GM23338 (cell line): ENCODE data around the gene ZNF33B.

ENCODE experiments used
- CTCF ChIP-seq, 2 experiments: fragments of 200-600 bp in 1 of 2; sonication (generic) in 1 of 2; conservative IDR thresholded peaks; 2 replicates each; pipeline versions ENCODE4 v1.5.1 to v1.6.1; 2016 to 2017; ENCODE audit warnings: antibody characterized with exemption in 2 of 2, low read depth in 2 of 2, mild to moderate bottlenecking in 2 of 2, moderate library complexity in 1 of 2
- POLR2AphosphoS5 ChIP-seq: IDR thresholded peaks from 2 replicates; pipeline ENCODE4 v1.6.1; 2016; ENCODE audit warnings: antibody characterized with exemption, low read depth

GRCh38 chr10:42553064-42553407 is 85.3 kb downstream of the ZNF33B start:
- no peak for TF ChIP-seq CTCF (conservative IDR thresholded peaks at IDR 0.05; ENCODE audit: low read depth in 2 of 2)
- TF ChIP-seq POLR2AphosphoS5 = no peak
